Midbrain (tissue), 1 donor: ENCODE data around the gene RPL13.

Source experiments
- DNase-seq: peaks from one replicate; lab custom pipeline; 2025; lab: John Stamatoyannopoulos, UW

RPL13 gene

GRCh38 chr16:89545044-89545830 lies 15.2 kb upstream of the RPL13 start:
- DNase-seq = no peak

GRCh38 chr16:89545831-89546574 lies 14.5 kb upstream of the RPL13 start:
- no peak for DNase-seq

GRCh38 chr16:89546781-89547180 lies 13.7 kb upstream of the RPL13 start:
- DNase-seq = no peak

- no peak for DNase-seq
Measured at GRCh38 chr16:89547291-89547690, 13.2 kb upstream of the RPL13 start.

- DNase-seq = no peak
Measured at GRCh38 chr16:89547860-89548259, 12.6 kb upstream of the RPL13 start.

DNA sequence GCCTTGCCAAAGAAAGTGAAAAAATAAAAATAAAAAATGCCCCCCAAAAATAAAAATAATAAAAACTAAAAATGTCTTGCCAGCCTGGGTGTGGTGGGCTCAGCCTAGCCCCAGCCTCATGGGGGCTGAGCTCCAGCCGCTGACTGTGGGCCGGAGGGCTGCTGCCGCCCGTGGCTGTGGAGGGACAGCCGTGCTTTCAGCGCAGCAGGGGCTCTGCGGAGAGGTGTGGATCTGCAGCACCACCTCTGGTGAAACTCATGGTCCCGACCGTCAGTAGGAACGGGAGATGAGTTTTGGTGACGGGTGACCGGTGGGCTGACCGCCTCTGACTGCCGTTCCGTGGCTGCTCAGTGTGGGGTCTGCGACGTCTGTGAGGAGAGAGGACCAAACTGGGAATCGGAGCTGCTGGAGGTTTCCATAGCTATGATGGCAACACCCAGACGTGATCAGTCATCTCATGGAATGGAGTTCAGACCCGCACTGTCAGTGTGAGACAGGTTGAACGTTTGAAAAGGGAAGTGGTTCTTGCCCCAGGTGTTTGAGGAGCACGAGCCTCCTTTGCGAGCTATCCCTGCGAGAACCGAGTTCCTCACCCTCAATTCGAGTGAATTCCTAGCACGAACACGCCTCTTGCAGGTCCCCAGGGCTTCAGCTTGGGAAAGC lies 12.0 kb upstream of the RPL13 start:
- DNase-seq = no peak

GRCh38 chr16:89549007-89549700 lies 11.3 kb upstream of the RPL13 start:
- DNase-seq = no peak

- DNase-seq = no peak
Measured at GRCh38 chr16:89550421-89551007, 10.0 kb upstream of the RPL13 start.

DNA sequence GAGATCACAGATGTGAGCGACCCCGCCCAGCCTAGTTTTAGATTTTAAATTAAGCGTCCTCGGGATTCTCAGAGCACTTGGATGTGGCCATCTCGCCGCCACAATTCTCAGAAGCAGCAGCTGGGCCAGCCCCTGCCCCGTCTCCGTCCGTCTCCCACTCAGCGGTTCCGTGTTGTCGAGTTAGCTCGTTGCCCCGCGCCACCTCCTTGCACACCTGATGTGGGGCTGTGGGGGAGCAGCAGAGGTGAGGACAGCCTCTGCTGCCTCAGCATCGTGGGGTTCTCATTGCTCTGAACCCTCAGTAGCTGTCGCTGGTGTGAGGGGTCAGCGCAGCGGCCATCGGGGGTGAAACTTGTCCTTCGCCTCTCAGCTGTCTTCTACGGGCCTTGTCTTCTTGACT lies 8.2 kb upstream of the RPL13 start:
- DNase-seq = no peak

DNA sequence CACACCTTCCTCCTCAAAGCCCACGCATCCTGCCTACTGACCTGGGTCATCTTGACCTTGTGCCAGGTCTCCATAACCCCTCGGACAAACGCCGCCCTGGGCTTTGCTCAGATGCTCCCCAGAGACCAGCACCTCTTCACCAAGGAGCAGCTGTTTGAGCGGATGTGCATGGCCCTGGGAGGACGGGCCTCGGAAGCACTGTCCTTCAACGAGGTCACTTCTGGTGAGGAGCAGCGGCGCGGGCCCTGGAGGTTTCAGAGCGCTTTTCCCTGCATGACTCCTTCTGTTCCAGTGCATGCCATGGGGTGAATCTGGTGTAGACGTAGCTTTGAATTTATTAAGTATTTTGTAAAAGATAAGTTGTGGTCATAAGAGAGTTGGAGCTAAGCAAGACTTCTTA lies 7.6 kb upstream of the RPL13 start:
- no peak for DNase-seq

- no peak for DNase-seq
Measured at GRCh38 chr16:89553733-89554132, 6.7 kb upstream of the RPL13 start.

- no peak for DNase-seq
Measured at GRCh38 chr16:89554343-89554742, 6.1 kb upstream of the RPL13 start.

- DNase-seq = no peak
Measured at GRCh38 chr16:89555265-89555664, 5.2 kb upstream of the RPL13 start.

GRCh38 chr16:89555780-89556179 lies 4.7 kb upstream of the RPL13 start:
- no peak for DNase-seq

DNA sequence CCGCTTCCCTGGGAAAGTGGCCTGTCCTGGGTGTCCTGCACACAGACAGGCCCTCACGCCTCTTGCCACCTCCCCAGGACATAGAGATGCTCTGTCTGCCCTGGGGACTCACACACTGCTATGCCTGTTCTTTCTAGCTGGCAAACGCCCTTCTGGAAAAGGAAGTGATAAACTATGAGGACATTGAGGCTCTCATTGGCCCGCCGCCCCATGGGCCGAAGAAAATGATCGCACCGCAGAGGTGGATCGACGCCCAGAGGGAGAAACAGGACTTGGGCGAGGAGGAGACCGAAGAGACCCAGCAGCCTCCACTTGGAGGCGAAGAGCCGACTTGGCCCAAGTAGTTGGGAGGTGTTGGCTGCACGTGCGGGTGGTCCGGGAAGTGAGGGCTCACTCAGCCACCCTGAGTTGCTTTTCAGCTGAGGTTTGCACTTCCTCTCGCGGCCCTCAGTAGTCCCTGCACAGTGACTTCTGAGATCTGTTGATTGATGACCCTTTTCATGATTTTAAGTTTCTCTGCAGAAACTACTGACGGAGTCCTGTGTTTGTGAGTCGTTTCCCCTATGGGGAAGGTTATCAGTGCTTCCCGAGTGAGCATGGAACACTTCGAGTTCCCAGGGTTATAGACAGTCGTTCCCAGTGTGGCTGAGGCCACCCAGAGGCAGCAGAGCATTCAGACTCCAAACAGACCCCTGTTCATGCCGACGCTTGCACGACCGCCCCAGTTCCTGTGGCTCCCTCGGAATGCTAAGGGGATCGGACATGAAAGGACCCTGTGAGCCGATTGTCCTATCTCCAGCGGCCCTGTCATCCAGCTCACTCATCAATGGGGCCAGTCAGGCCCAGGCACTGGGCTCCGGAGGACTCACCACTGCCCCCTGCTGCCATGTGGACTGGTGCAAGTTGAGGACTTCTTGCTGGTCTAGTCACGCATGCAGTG lies 3.5 kb upstream of the RPL13 start:
- peak; percentile 93 for DNase-seq

- no peak for DNase-seq
Measured at GRCh38 chr16:89557690-89558490, 2.6 kb upstream of the RPL13 start.

GRCh38 chr16:89561142-89561883 lies 831 bp downstream of the RPL13 start:
- DNase-seq = no peak

DNA sequence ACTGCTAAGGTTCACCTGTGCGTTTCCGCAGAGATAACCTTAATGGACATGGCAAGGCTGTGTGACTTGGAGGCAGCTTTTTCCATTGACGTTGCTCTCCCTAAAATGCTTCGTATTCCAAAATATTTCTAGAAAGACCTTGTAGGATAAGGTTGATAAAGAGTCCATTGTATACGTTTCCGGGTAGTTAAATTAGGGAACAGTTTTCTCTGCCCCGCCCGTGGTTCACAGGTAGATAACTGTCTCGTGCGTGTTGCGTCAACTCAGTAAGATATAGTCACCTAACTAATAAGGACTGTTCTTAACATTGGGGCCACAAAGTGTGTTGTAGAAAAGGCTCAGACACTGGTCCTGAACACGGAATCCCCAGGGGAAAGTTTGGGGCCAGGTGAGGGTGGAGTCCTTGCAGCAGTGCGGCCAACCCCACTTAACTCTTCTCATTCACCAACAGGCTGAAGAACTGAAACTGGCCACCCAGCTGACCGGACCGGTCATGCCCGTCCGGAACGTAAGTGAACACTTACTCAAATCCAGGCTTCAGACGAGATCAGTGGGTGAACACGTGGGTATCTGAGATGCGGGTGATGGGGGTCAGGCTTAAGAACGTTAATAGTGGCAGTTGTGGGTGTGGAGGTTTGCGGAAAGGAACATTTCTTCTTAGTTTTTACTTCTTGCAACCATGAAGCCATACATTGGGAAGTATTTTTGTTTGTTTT lies 1.6 kb downstream of the RPL13 start:
- DNase-seq = no peak

GRCh38 chr16:89562939-89563338 lies 2.5 kb downstream of the RPL13 start:
- peak; percentile 29 for DNase-seq
